ENCODE data around the gene TSPAN17. TPM values are rescaled to one million over a fixed set of nuclear protein-coding genes. Genes with fewer than 3 reads are reported as not detected.

The TSPAN17 gene
- total and polyA plus RNA-seq, 10 of the 15 experiments (the other 5 are each of a cell fraction or from before 2014, with no cell fraction given): 0.24 to 17.1 (median 10.4) TPM

DNA sequence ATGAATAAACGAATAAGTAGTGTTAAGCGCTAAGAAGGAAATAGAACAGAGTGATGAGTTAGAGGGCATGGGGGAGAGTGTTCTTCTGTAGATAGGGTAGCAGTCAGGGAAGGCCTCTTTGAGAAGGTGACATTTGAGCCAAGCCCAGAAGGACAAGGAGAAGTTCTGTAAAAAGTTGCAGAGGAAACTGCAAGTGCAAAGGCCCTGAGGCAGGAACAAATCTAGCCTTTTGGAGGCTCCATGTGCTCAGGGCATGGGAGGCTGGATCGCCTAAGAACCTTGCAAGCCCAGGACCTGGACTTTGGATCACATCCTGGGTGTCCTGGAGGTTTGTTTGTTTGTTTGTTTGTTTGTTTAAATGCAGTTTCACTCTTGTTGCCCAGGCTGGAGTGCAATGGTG, 8.8 kb upstream of the TSPAN17 start:
- ChIA-PET SMC1A (ENCODE audit: uncharacterized antibody, unreplicated experiment) (no interaction called here), POLR2A (no interaction called here), RAD21 (ENCODE audit: unreplicated experiment) (no interaction called here), CTCF (no interaction called here)
- DNase-seq (ENCODE audit: low read depth, low spot score) (no peak), FAIRE-seq (no peak), ATAC-seq (no peak)
- Histone ChIP-seq H4K20me1 (ENCODE audit: control insufficient read depth, insufficient read depth) (no peaks in the 10 kb centered on the region), H3K79me2 (ENCODE audit: control insufficient read depth, insufficient read depth, low read length) (no peaks in the 10 kb centered on the region), H3K36me3 (ENCODE audit: control insufficient read depth in 2 of 2, insufficient read depth in 2 of 2, low read length in 1 of 2) (no peaks in the 10 kb centered on the region), H3K9ac (ENCODE audit: control insufficient read depth, insufficient read depth, low read length) (no peak overlapping the region), H2AFZ (ENCODE audit: control insufficient read depth, low read depth, low read length) (no peak overlapping the region), H3K4me3 (no peak overlapping the region), H3K27me3 (replicated peaks in 1 of 2; ENCODE audit: control insufficient read depth in 2 of 2, insufficient read depth in 2 of 2, low read length in 1 of 2) (peaks cover 0 to 1% of the 10 kb centered on the region in 2 experiments; a peak in 1 of 4 replicates), H3K9me3 (replicated peaks; ENCODE audit: control insufficient read depth, insufficient read depth, low read length) (no peaks in the 10 kb centered on the region; the same call in 2 of the 3 replicates), H3K4me2 (ENCODE audit: control insufficient read depth, insufficient read depth) (no peak overlapping the region), H3K4me1 (ENCODE audit: control insufficient read depth, insufficient read depth, low read length) (peaks cover 8% of the 10 kb centered on the region), H3K27ac (ENCODE audit: control insufficient read depth, insufficient read depth) (no peak overlapping the region)
- in situ Hi-C loops (cut with MboI): no loop called here
- intact Hi-C loops (cut with micrococcal nuclease; ENCODE audit: unreplicated experiment): no loop called here
- WGBS (ENCODE audit: insufficient coverage, insufficient replicate concordance, low lambda C conversion rate, missing lambda C conversion rate): 58% methylated on average over 3 of the region's 3 CpGs
- no peak for TF ChIP-seq ESRRA (IDR thresholded peaks at IDR 0.05; ENCODE audit: low read length)
- TF ChIP-seq LARP7 (IDR thresholded peaks at IDR 0.05): no peak
- no peak for TF ChIP-seq HDGF (IDR thresholded peaks at IDR 0.05)
- no peak for TF ChIP-seq ZBTB4 (CRISPR knock-in tag; IDR thresholded peaks at IDR 0.05)
- no peak for TF ChIP-seq DPF2 (IDR thresholded peaks at IDR 0.05)
- TF ChIP-seq MYC (IDR thresholded peaks at IDR 0.05; ENCODE audit: insufficient read depth, insufficient read length, insufficient replicate concordance, low read length, severe bottlenecking): no peak
- TF ChIP-seq SUZ12 (IDR thresholded peaks at IDR 0.05; ENCODE audit: unreplicated experiment): no peak
- TF ChIP-seq WRNIP1 (IDR thresholded peaks at IDR 0.05; ENCODE audit: borderline replicate concordance, low read depth, low read length): no peak
- TF ChIP-seq PAX5 (IDR thresholded peaks at IDR 0.05; ENCODE audit: borderline replicate concordance, low read depth, low read length): no peak
- no peak for TF ChIP-seq BCL11A (IDR thresholded peaks at IDR 0.05; ENCODE audit: low read depth, low read length)
- TF ChIP-seq SMAD1 (IDR thresholded peaks at IDR 0.05; ENCODE audit: low read depth, partially characterized antibody): no peak
- no TSS peak for BruUV-seq (replicated peaks)
